Type B pancreatic cell (in vitro differentiated cells): Measurements from ENCODE around the gene RBP5. TPM values are rescaled to one million over a fixed set of nuclear protein-coding genes. Genes with fewer than 3 reads are reported as not detected.

Source experiments
- DNase-seq: peaks from one replicate; pipeline ENCODE4 v3.0.0; 2021; ENCODE audit warnings: mixed read lengths; ENCODE audit not compliant: unreplicated experiment; ENCODE audit errors: extremely low spot score
- H3K27ac Mint-ChIP-seq: 2 replicates; pipeline ENCODE4 v1.8.0; 2021; ENCODE audit warnings: mild to moderate bottlenecking, mixed read lengths
- H3K27me3 Mint-ChIP-seq: 2 replicates; pipeline ENCODE4 v1.8.0; 2021; ENCODE audit warnings: mixed read lengths
- H3K36me3 Mint-ChIP-seq: 2 replicates; pipeline ENCODE4 v1.8.0; 2021; ENCODE audit warnings: mixed read lengths
- H3K4me1 Mint-ChIP-seq: one replicate; pipeline ENCODE4 v1.8.0; 2021; ENCODE audit warnings: mixed read lengths; ENCODE audit not compliant: unreplicated experiment
- H3K4me3 Mint-ChIP-seq: 2 replicates; pipeline ENCODE4 v1.8.0; 2021; ENCODE audit warnings: mild to moderate bottlenecking, mixed read lengths
- H3K9me3 Mint-ChIP-seq: 2 replicates; pipeline ENCODE4 v1.8.0; 2021; ENCODE audit warnings: mixed read lengths
- CTCF ChIP-seq: fragments of 200-600 bp; sonication (generic); conservative IDR thresholded peaks from 2 replicates; pipeline ENCODE4 v1.5.0; 2021; ENCODE audit warnings: antibody characterized with exemption, mild to moderate bottlenecking
- total RNA-seq: library from RNA; stranded (reverse); gene quantifications from 2 replicates; pipeline ENCODE4 v1.2.1, GENCODE V29; 2021; ENCODE audit warnings: low replicate concordance

The RBP5 gene
- total RNA-seq, 1 donor from 2014 or later, result 1.0 TPM

- Mint-ChIP-seq H3K36me3 (peaks cover 46% of the 10 kb centered on the region), H3K27ac (no peak overlapping the region), H3K4me3 (no peak overlapping the region), H3K27me3 (no peaks in the 10 kb centered on the region), H3K4me1 (no peaks in the 10 kb centered on the region), H3K9me3 (no peaks in the 10 kb centered on the region)
- no peak for DNase-seq
- TF ChIP-seq CTCF, result no peak
These were observed 17.5 kb upstream of the RBP5 start for GRCh38 chr12:7146228-7146627.

- H3K4me1 Mint-ChIP-seq, result no peaks in the 10 kb centered on the region
- H3K4me3 Mint-ChIP-seq, result no peak overlapping the region
- no peak overlapping the region for H3K27ac Mint-ChIP-seq
- no peaks in the 10 kb centered on the region for H3K27me3 Mint-ChIP-seq
- TF ChIP-seq CTCF, result no peak
- no peak for DNase-seq
- H3K36me3 Mint-ChIP-seq, result peaks cover 47% of the 10 kb centered on the region
- no peaks in the 10 kb centered on the region for H3K9me3 Mint-ChIP-seq
These were observed 17.0 kb upstream of the RBP5 start for GRCh38 chr12:7145671-7146070.

GRCh38 chr12:7144414-7145120 lies 15.9 kb upstream of the RBP5 start:
- Mint-ChIP-seq H3K4me1 (no peaks in the 10 kb centered on the region), H3K36me3 (peaks cover 45% of the 10 kb centered on the region), H3K9me3 (no peaks in the 10 kb centered on the region), H3K27me3 (no peaks in the 10 kb centered on the region), H3K4me3 (no peak overlapping the region), H3K27ac (no peak overlapping the region)
- TF ChIP-seq CTCF, result peak; percentile 79
- DNase-seq, result no peak

GRCh38 chr12:7143564-7143963 lies 14.9 kb upstream of the RBP5 start:
- Mint-ChIP-seq H3K27me3 (no peaks in the 10 kb centered on the region), H3K9me3 (no peaks in the 10 kb centered on the region), H3K4me1 (no peaks in the 10 kb centered on the region), H3K4me3 (no peak overlapping the region), H3K36me3 (peaks cover 52% of the 10 kb centered on the region), H3K27ac (no peak overlapping the region)
- TF ChIP-seq CTCF, result no peak
- no peak for DNase-seq

- no peak for DNase-seq
- Mint-ChIP-seq H3K36me3 (peaks cover 53% of the 10 kb centered on the region), H3K9me3 (no peaks in the 10 kb centered on the region), H3K27me3 (no peaks in the 10 kb centered on the region), H3K27ac (no peak overlapping the region), H3K4me3 (no peak overlapping the region), H3K4me1 (no peaks in the 10 kb centered on the region)
- TF ChIP-seq CTCF, result no peak
These were observed 14.2 kb upstream of the RBP5 start for GRCh38 chr12:7142809-7143465.
